H9 (cell line): ENCODE data around the gene FADS3. TPM values are rescaled to one million over a fixed set of nuclear protein-coding genes. Genes with fewer than 3 reads are reported as not detected.

ENCODE experiments used
- DNase-seq: peaks from one replicate; pipeline ENCODE4 v3.0.0-alpha.2; 2017
- H2AFZ ChIP-seq: one replicate; pipeline ENCODE4 v1.6.1; 2013; ENCODE audit warnings: mild to moderate bottlenecking, low read length, control low read depth, moderate library complexity
- H2AK5ac ChIP-seq: 2 replicates; pipeline ENCODE4 v1.6.1; 2013; ENCODE audit warnings: low read length, control low read depth, mixed read lengths; ENCODE audit not compliant: insufficient read length
- H2BK120ac ChIP-seq: one replicate; pipeline ENCODE4 v1.6.1; 2013; ENCODE audit warnings: low read depth, mild to moderate bottlenecking, low read length, control low read depth, inconsistent platforms; ENCODE audit not compliant: poor library complexity, severe bottlenecking
- H2BK12ac ChIP-seq: 2 replicates; pipeline ENCODE4 v1.6.1; 2013; ENCODE audit warnings: low read length, control low read depth, mixed read lengths, low read depth; ENCODE audit not compliant: insufficient read length
- H2BK15ac ChIP-seq: 2 replicates; pipeline ENCODE4 v1.6.1; 2013; ENCODE audit warnings: low read depth, low read length, control low read depth
- H2BK20ac ChIP-seq: one replicate; pipeline ENCODE4 v1.6.1; 2013; ENCODE audit warnings: low read depth, mild to moderate bottlenecking, low read length, control low read depth, inconsistent platforms; ENCODE audit not compliant: poor library complexity, severe bottlenecking
- H2BK5ac ChIP-seq: 2 replicates; pipeline ENCODE4 v1.6.1; 2013; ENCODE audit warnings: low read length, control low read depth, mixed read lengths; ENCODE audit not compliant: insufficient read length
- H3K14ac ChIP-seq: 2 replicates; pipeline ENCODE4 v1.6.1; 2013; ENCODE audit warnings: low read length, control low read depth; ENCODE audit not compliant: insufficient read depth
- H3K18ac ChIP-seq: 2 replicates; pipeline ENCODE4 v1.6.1; 2013; ENCODE audit warnings: low read depth, mild to moderate bottlenecking, mixed read lengths, low read length, control low read depth; ENCODE audit not compliant: insufficient read length
- H3K23ac ChIP-seq: 2 replicates; pipeline ENCODE4 v1.6.1; 2013; ENCODE audit warnings: low read length, control low read depth, mixed read lengths, low read depth; ENCODE audit not compliant: insufficient read length
- H3K23me2 ChIP-seq: 2 replicates; pipeline ENCODE4 v1.6.1; 2013; ENCODE audit warnings: low read depth, mild to moderate bottlenecking, mixed read lengths, low read length, control low read depth; ENCODE audit not compliant: insufficient read length, poor library complexity, severe bottlenecking
- H3K27ac ChIP-seq: 2 replicates; pipeline ENCODE4 v1.5.1; 2013; ENCODE audit warnings: low read length, control low read depth, mixed read lengths, low read depth; ENCODE audit not compliant: insufficient read length
- H3K27me3 ChIP-seq: 2 replicates; pipeline ENCODE4 v1.6.1; 2013; ENCODE audit warnings: low read length, control low read depth, inconsistent platforms; ENCODE audit not compliant: insufficient read depth
- H3K4ac ChIP-seq: 2 replicates; pipeline ENCODE4 v1.6.1; 2013; ENCODE audit warnings: low read depth, mild to moderate bottlenecking, control low read depth, inconsistent platforms, low read length, moderate library complexity
- H3K4me1 ChIP-seq: 2 replicates; pipeline ENCODE4 v1.6.1; 2013; ENCODE audit warnings: low read length, control low read depth, inconsistent platforms; ENCODE audit not compliant: insufficient read depth
- H3K4me2 ChIP-seq: 2 replicates; pipeline ENCODE4 v1.6.1; 2013; ENCODE audit warnings: low read length, control low read depth, mixed read lengths; ENCODE audit not compliant: insufficient read length, insufficient read depth
- H3K56ac ChIP-seq: 2 replicates; pipeline ENCODE4 v1.6.1; 2013; ENCODE audit warnings: low read depth, mild to moderate bottlenecking, mixed read lengths, low read length, control low read depth; ENCODE audit not compliant: insufficient read length
- H3K79me1 ChIP-seq: 2 replicates; pipeline ENCODE4 v1.6.1; 2013; ENCODE audit warnings: low read depth, mild to moderate bottlenecking, moderate library complexity, low read length, control low read depth, inconsistent platforms; ENCODE audit not compliant: insufficient read depth, poor library complexity, severe bottlenecking
- H3K79me2 ChIP-seq: 2 replicates; pipeline ENCODE4 v1.6.1; 2013; ENCODE audit warnings: low read length, control low read depth, inconsistent platforms; ENCODE audit not compliant: insufficient read depth
- H3K9ac ChIP-seq: 2 replicates; pipeline ENCODE4 v1.6.1; 2013; ENCODE audit warnings: low read length, control low read depth, mixed read lengths; ENCODE audit not compliant: insufficient read length; ENCODE audit errors: extremely low read depth
- H3K9me3 ChIP-seq: one replicate; pipeline ENCODE4 v1.6.1; 2013; ENCODE audit warnings: low read depth, low read length, inconsistent platforms; ENCODE audit not compliant: control insufficient read depth
- H3T11ph ChIP-seq: one replicate; pipeline ENCODE4 v1.6.1; 2013; ENCODE audit warnings: mild to moderate bottlenecking, low read length, control low read depth, inconsistent platforms
- H4K20me1 ChIP-seq: one replicate; pipeline ENCODE4 v1.6.1; 2013; ENCODE audit not compliant: control insufficient read depth, insufficient read length, insufficient read depth
- H4K5ac ChIP-seq: 2 replicates; pipeline ENCODE4 v1.6.1; 2013; ENCODE audit warnings: low read depth, mild to moderate bottlenecking, mixed read lengths, low read length, control low read depth; ENCODE audit not compliant: insufficient read length
- H4K8ac ChIP-seq: replicated peaks from 2 replicates; pipeline ENCODE4 v1.6.1; 2013; ENCODE audit warnings: low read length, control low read depth, mixed read lengths, low read depth; ENCODE audit not compliant: insufficient read length
- H4K91ac ChIP-seq: 2 replicates; pipeline ENCODE4 v1.6.1; 2013; ENCODE audit warnings: low read depth, mild to moderate bottlenecking, moderate library complexity, mixed read lengths, low read length, control low read depth; ENCODE audit not compliant: insufficient read length
- H3K27ac Mint-ChIP-seq, 3 experiments: 2 replicates in 2 of 3; 3 replicates in 1 of 3; pipeline ENCODE4 v1.8.0; 2020 to 2021; ENCODE audit warnings: mixed read lengths in 3 of 3, mild to moderate bottlenecking in 1 of 3, moderate library complexity in 1 of 3
- H3K27me3 Mint-ChIP-seq: 2 replicates; pipeline ENCODE4 v1.8.0; 2021; ENCODE audit warnings: low read depth, mild to moderate bottlenecking, moderate library complexity, mixed read lengths
- H3K36me3 Mint-ChIP-seq, 3 experiments: 2 replicates in 2 of 3; 3 replicates in 1 of 3; pipeline ENCODE4 v1.8.0; 2020 to 2021; ENCODE audit warnings: low read depth in 3 of 3, mixed read lengths in 3 of 3; ENCODE audit not compliant: insufficient read depth in 1 of 3
- H3K4me1 Mint-ChIP-seq, 2 experiments: 2 replicates each; pipeline ENCODE4 v1.8.0; 2020; ENCODE audit warnings: mixed read lengths in 2 of 2
- H3K4me3 Mint-ChIP-seq, 2 experiments: 2 replicates in 1 of 2; 3 replicates in 1 of 2; pipeline ENCODE4 v1.8.0; 2020 to 2021; ENCODE audit warnings: mild to moderate bottlenecking in 2 of 2, mixed read lengths in 2 of 2, moderate library complexity in 1 of 2
- H3K9me3 Mint-ChIP-seq, 2 experiments: 2 replicates in 1 of 2; 3 replicates in 1 of 2; pipeline ENCODE4 v1.8.0; 2020; ENCODE audit warnings: mild to moderate bottlenecking in 2 of 2, mixed read lengths in 2 of 2, moderate library complexity in 1 of 2
- WGBS: extraction: QIAGEN DNeasy Blood & Tissue Kit; methylation state at CpG from one replicate; pipeline ENCODE4 v1.1.7; 2013; ENCODE audit warnings: missing lambda C conversion rate, low lambda C conversion rate, mixed read lengths; ENCODE audit not compliant: insufficient read length; ENCODE audit errors: extremely low coverage; 5-methylcytosine and 5-hydroxymethylcytosine counted together
- total RNA-seq: library from RNA; stranded (reverse); gene quantifications from 2 replicates; pipeline ENCODE4 v1.2.1, GENCODE V29; 2021
- TF ChIP-seq, protein P1 (sequence below): fragments of 200-600 bp; sonication (generic); conservative IDR thresholded peaks from 3 replicates; pipeline ENCODE4 v1.8.0; 2021; ENCODE audit warnings: antibody characterized with exemption, mild to moderate bottlenecking

FADS3 gene
- total RNA-seq, 1 experiment from 2014 or later = 34.9 TPM

GRCh38 chr11:61883947-61884346, 7.4 kb downstream of the FADS3 start:
- Histone ChIP-seq H3K14ac (no peak overlapping the region; the same call in 1 of the 2 replicates), H2BK120ac (no peak overlapping the region), H2AK5ac (no peak overlapping the region), H3K56ac (no peak overlapping the region), H3K4me1 (peaks cover 3% of the 10 kb centered on the region; the same call in 1 of the 2 replicates), H3K27me3 (no peaks in the 10 kb centered on the region), H2BK12ac (no peak overlapping the region), H4K20me1 (no peaks in the 10 kb centered on the region), H3K79me2 (0 out of 2 replicates have a peak, but pooled peaks cover 2% of the 10 kb centered on the region), H2BK20ac (no peak overlapping the region), H3K4ac (no peak overlapping the region), H4K91ac (no peak overlapping the region), H3K79me1 (no peaks in the 10 kb centered on the region), H3K27ac (no peak overlapping the region), H4K8ac (no peak overlapping the region), H3T11ph (no peak overlapping the region), H3K23ac (no peak overlapping the region), H3K23me2 (peaks cover 2% of the 10 kb centered on the region), H3K9ac (no peak overlapping the region), H2BK5ac (no peak overlapping the region), H2BK15ac (no peak overlapping the region), H3K4me2 (no peak overlapping the region), H2AFZ (no peak overlapping the region), H4K5ac (no peak overlapping the region), H3K9me3 (no peaks in the 10 kb centered on the region), H3K18ac (no peak overlapping the region)
- no CpG with 5 or more reads among the region's 5 CpGs for WGBS
- Mint-ChIP-seq H3K27me3 (no peaks in the 10 kb centered on the region; the same call in 1 of the 2 replicates), H3K36me3 (peaks cover 0 to 8% (median 2%) of the 10 kb centered on the region in 3 experiments; a peak in 4 of 7 replicates), H3K27ac (peak overlapping the region in 1 of 3 experiments; percentile 34; a peak in 1 of 7 replicates), H3K4me1 (peaks cover 23 to 35% of the 10 kb centered on the region in 2 experiments), H3K9me3 (peaks cover 0 to 5% of the 10 kb centered on the region in 2 experiments; a peak in 2 of 5 replicates), H3K4me3 (no peak overlapping the region)
- TF ChIP-seq, protein P1, sequence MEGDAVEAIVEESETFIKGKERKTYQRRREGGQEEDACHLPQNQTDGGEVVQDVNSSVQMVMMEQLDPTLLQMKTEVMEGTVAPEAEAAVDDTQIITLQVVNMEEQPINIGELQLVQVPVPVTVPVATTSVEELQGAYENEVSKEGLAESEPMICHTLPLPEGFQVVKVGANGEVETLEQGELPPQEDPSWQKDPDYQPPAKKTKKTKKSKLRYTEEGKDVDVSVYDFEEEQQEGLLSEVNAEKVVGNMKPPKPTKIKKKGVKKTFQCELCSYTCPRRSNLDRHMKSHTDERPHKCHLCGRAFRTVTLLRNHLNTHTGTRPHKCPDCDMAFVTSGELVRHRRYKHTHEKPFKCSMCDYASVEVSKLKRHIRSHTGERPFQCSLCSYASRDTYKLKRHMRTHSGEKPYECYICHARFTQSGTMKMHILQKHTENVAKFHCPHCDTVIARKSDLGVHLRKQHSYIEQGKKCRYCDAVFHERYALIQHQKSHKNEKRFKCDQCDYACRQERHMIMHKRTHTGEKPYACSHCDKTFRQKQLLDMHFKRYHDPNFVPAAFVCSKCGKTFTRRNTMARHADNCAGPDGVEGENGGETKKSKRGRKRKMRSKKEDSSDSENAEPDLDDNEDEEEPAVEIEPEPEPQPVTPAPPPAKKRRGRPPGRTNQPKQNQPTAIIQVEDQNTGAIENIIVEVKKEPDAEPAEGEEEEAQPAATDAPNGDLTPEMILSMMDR = no peak
- DNase-seq = no peak
